ENCODE measurements around the gene SFXN2.
"Not testable (repeated sequence)": the region's sequence is repeated elsewhere in the genome, so short reads cannot be mapped to it uniquely, and the experiment has no call there.

SFXN2 gene

GRCh38 chr10:102679596-102679995, 34.8 kb upstream of the SFXN2 start:
- DNase-seq (ENCODE audit: low read depth in 2 of 2): no peak

DNA sequence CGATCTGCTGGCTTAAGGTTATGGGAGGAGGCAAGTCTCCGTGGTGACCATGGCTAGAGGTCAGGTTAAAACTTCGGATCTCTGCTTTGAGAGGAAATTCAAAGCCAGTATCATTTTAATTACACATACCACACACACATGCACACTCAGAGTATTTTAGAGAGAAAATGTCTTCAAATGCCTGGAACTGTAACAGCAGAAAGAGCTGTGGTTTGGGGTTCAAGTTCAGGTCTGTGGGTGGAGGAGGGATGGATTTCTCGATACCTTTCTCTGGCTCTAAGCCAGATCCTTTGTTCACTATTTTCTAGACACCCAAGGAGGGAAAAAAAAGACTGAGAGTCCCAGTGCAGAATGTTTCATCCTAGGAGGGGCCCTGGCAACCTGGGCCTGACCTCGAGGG, 32.7 kb upstream of the SFXN2 start:
- DNase-seq (ENCODE audit: low read depth in 2 of 2): no peak

- no peak for DNase-seq (ENCODE audit: low read depth in 2 of 2)
Observed at GRCh38 chr10:102682416-102682815, 32.0 kb upstream of the SFXN2 start.

GRCh38 chr10:102682981-102683380, 31.5 kb upstream of the SFXN2 start:
- DNase-seq (ENCODE audit: low read depth in 2 of 2): no peak

DNA sequence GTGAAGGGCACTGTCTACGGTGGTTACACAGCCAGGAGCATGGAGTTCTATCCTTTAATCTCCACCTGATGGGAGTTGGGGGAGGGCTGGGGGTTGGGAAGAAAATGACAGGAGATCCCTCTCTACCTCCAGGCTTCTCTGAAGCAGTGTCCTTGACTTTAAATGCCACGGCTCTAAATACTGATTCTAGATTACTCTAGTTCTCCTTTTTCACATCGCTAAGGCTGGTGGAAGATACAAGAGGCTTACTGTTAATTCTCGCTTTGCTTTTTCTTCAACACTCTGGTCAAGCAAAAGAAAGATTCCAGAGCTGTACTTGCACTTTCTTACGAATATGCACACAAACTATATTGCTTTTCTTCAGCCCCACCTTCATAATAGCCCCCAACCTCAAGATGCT, 30.7 kb upstream of the SFXN2 start:
- DNase-seq (ENCODE audit: low read depth in 2 of 2): no peak

DNA sequence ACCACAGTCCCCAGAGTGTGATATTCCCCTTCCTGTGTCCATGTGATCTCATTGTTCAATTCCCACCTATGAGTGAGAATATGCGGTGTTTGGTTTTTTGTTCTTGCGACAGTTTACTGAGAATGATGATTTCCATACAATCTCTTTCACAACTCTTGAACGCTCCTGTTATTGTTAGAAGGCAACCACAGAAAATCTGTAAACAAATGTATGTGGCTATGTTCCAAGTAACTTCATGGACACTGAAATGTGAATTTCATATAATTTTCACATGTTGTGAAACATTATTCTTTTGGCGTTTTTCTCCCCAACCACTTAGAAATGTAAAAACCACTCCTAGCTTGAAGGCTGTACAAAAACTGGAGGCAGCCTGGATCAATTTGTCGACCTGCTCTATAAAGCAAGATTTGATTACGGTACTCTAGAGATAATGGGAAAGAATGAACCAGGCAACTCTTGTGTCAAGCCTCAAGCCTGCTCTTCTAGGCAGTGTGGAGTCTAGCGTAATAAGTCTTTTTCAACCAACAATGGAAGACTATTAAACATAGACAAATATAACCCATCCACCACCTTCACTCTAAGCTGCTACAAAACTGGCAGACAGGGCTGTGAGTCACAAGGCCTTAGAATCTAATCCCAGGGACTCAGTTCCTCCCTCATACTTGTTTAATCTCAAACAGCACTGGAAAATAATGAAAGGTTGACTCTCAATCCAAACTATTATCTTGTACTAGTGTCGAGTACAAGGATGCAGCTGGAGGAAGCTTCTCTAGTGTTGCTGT, 23.0 kb upstream of the SFXN2 start:
- no peak for DNase-seq (ENCODE audit: low read depth in 2 of 2)

DNA sequence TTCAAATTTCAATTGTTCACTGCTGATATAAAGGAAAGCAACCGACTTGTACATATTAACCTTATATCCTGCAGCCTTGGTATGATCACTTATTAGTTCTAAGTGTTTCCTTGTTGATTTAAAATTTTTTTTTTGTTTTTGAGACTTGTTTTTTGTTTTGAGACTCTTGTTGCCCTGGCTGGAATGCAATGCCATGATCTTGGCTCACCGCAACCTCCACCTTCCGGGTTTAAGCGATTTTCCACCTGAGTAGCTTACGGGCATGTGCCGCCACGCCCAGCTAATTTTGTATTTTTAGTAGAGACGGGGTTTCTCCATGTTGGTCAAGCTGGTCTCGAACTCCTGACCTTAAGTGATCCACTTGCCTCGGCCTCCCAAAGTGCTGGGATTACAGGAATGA, 19.0 kb upstream of the SFXN2 start:
- DNase-seq (ENCODE audit: low read depth in 2 of 2): not testable (repeated sequence)

DNA sequence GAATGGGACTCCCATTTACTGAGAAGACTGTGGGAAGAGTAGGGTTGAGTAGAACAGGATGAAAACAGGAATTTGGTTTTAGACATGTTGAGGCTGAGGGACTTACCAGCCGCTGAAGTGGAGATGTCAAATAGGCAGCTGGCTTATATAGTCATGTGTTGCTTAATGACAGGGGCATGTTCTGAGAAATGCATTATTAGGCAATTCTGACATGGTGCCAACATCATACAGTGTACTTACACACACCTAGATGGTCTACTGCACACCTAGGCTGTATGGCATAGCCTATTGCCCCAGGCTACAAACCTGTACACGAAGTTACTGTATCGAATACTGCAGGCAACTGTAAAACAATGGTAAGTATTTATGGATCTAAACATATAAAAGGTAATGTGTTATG, 17.7 kb upstream of the SFXN2 start:
- no peak for DNase-seq (ENCODE audit: low read depth in 2 of 2)

DNA sequence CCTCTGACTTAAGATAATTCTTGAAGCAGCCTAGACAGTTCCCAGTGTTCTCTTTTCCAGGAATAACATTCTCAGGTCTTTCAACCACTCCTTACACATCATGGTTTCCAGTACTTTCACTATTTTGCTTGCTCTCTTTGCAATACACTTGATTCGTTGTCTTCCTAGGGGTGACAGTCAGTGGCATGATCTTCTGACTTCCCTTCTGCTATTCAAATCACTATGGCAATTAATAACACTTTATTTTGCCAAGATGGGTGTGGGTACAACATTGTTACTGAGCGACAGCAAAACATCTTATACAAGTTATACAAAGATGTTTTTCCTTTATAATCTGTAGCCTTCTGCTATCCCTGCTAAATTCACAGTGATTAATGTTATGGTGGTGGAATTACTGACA, 15.5 kb upstream of the SFXN2 start:
- DNase-seq (ENCODE audit: low read depth in 2 of 2): no peak

GRCh38 chr10:102701272-102701671, 13.2 kb upstream of the SFXN2 start:
- DNase-seq (ENCODE audit: low read depth in 2 of 2): no peak

DNA sequence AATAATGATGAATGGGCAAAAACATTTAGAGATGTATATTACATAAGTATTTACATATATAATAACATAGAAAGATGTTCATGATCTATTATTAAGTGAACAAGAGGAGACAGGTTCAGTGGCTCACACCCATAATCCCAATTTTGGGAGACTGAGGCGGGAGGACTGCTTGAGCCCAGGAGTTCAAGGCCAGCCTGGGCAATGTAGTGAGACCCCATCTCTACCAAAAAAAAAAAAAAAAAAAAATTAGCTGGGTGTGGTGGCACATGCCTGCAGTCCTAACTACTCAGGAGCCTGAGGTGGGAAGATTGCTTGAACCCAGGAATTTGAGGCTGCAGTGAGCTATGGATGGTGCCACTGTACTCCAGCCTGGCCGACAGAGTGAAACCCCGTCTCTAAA, 12.6 kb upstream of the SFXN2 start:
- no peak for DNase-seq (ENCODE audit: low read depth in 2 of 2)

- no peak for DNase-seq (ENCODE audit: low read depth in 2 of 2)
Observed at GRCh38 chr10:102702742-102703141, 11.7 kb upstream of the SFXN2 start.

DNA sequence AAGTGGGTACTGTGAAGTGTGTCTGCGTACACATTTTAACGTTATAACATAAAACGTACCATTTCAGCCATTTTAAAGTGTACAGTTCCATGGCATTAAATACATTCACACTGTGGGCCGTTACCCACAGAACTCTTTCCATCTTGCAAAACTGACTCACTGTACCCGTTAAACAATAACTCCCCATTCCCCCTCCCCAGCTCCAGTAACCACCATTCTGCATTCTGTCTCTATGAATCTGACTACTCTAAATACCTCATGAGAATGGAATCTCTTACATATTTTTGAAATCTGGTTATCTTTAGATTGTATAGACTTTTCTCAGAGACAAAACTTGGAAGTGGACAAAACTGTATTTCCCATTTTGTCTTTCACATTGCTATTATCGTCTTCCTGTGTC, 9.5 kb upstream of the SFXN2 start:
- peak; percentile 60 to 62 for DNase-seq (ENCODE audit: low read depth in 2 of 2)

DNA sequence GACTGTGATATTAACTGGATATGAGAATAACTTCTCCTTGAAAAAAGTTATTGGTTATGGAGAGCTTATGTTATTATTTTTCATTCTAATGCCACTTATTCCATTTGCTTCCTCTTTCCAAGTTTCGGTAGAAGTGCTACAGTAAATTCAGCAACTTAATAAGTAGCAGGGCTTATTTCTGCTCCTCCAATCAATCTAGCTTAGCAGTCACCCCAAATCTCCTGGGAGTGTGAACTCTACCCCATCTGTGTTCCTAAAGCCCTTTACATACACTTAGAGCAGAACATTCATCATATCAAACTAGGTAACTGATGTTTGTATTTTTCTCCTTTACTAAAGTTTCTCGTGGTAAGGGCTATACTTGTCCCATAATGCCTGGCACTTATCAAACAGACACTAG, 8.9 kb upstream of the SFXN2 start:
- DNase-seq (ENCODE audit: low read depth in 2 of 2): no peak

GRCh38 chr10:102710609-102711008, 3.8 kb upstream of the SFXN2 start:
- peak in 1 of 2 experiments; percentile 33 for DNase-seq (ENCODE audit: low read depth in 2 of 2)

DNA sequence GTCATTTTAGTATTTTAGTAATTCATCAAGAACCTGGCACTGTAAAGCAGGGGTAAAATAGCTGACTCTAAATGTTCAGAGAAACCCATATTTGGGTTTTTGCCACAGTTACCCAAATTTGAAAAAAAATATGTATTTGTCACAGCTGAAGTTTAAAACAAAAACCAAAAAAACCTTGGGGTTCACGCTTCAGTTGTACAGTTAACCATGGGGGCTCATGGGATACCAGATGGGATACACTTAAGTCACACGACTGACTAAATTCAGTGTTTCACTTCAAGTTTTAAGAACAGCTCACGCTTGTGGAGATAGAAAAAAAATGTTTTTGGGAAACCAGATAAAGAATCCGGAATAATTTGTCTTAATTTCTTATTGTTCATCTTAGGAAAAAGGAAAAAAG, 2.3 kb upstream of the SFXN2 start:
- no peak for DNase-seq (ENCODE audit: low read depth in 2 of 2)

DNA sequence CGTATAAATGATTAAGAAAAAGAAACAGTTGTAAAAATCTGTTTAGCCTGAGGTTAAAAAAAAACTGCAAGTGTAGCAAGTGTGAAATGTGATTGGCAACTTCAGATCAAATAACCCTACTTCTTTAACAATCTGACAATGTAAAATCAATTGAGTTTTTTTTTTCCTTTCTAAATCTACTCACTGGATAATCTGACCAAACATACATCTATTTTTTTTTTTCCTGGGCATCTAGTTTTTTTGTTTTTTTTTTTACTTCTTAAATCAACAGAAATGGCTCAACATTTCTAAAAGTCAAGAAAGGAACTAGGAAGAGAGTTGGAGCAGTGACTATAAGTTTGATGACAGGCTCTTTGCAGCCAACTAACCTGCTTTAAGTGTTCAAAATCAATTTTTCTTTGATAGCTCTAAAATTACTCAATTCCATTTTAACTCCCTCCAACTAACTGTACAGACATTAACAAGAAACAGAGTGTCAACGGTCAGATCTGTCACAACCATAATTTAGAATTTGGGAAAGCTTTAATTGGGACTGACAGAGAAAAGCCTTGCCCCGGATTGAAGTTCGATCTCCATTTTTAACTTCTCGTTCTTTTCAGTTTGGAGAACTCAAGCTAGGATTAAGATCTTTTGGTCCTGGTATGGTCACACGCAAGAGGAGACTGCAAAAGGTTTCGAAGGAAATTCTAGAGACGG, 1.4 kb upstream of the SFXN2 start:
- no peak for DNase-seq (ENCODE audit: low read depth in 2 of 2)

GRCh38 chr10:102713539-102713813, 960 bp upstream of the SFXN2 start:
- no peak for DNase-seq (ENCODE audit: low read depth in 2 of 2)

- peak; percentile 97 to 98 for DNase-seq (ENCODE audit: low read depth in 2 of 2)
Observed at GRCh38 chr10:102713814-102714620, 419 bp upstream of the SFXN2 start, which contains the start of gene ARL3. TSS of gene ARL3 (minus strand) at chr10:102714397. CDS start at chr10:102714275, 122 bp downstream.

DNA sequence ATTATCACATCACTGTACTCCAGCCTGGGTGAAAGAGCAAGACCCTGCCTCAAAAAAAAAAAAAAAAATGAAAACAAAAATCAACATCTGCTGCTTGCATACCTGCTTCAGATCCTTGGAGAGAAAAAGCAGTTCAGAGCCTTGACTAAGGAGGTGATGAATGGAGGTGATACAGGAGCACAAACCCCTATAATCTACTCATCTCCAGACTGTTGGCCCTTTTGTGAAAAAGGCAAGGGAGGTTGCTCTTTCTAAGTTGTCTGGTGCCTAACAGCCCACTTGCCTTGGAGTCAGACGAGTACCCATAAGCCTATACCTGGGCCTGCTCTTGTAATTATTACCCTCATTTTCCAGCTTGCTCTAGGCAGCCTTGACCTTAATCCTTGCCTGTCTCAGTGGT, 1.4 kb downstream of the SFXN2 start:
- DNase-seq (ENCODE audit: low read depth in 2 of 2): no peak

GRCh38 chr10:102716900-102717565, 2.6 kb downstream of the SFXN2 start:
- not testable (repeated sequence) for DNase-seq (ENCODE audit: low read depth in 2 of 2)

GRCh38 chr10:102718220-102718619, 3.8 kb downstream of the SFXN2 start:
- no peak for DNase-seq (ENCODE audit: low read depth in 2 of 2)
